SK-N-SH (cell line): Measurements from ENCODE around the gene MYO1E. TPM values are rescaled to one million over a fixed set of nuclear protein-coding genes. Genes with fewer than 3 reads are reported as not detected.

Experiments
- CTCF ChIA-PET: fragments of 300-600, 350-600 bp; formaldehyde crosslinking; extraction: SDS; loops from one replicate; lab custom pipeline; 2021; lab: Yijun Ruan, JAX
- POLR2A ChIA-PET: fragments of 350-600 bp; sonication (Branson Sonifier 250); formaldehyde crosslinking; extraction: SDS; loops from one replicate; lab custom pipeline; 2020; ENCODE audit warnings: antibody characterized with exemption, inconsistent platforms; lab: Yijun Ruan, JAX
- DNase-seq: peaks from one replicate; pipeline ENCODE4 v3.0.0; 2012
- H2AFZ ChIP-seq: fragments of 200-600 bp; sonication (generic); 2 replicates; pipeline ENCODE4 v1.8.1; 2016; ENCODE audit warnings: antibody characterized with exemption, mild to moderate bottlenecking, low read depth
- H3F3A ChIP-seq: fragments of 200-600 bp; sonication (generic); replicated peaks from 2 replicates; pipeline ENCODE3; 2016; ENCODE audit warnings: antibody characterized with exemption, mild to moderate bottlenecking; ENCODE audit not compliant: insufficient read depth
- H3K27ac ChIP-seq, 2 experiments: fragments of 200-500 bp in 1 of 2; fragments of 200-600 bp in 1 of 2; sonication (Bioruptor generic) in 1 of 2; sonication (generic), shearing (Covaris generic) in 1 of 2; 2 replicates each; pipeline versions ENCODE4 v1.5.1 to v1.6.1; 2014 to 2016; ENCODE audit warnings: low read depth in 2 of 2, inconsistent platforms in 1 of 2, low read length in 1 of 2, mild to moderate bottlenecking in 1 of 2, mixed read lengths in 1 of 2
- H3K27me3 ChIP-seq: fragments of 200-600 bp; sonication (generic), shearing (Covaris generic); 2 replicates; pipeline ENCODE4 v1.6.1; 2016; ENCODE audit warnings: mixed run types; ENCODE audit not compliant: insufficient read depth
- H3K36me3 ChIP-seq, 2 experiments: fragments of 200-500 bp in 1 of 2; fragments of 200-600 bp in 1 of 2; sonication (Bioruptor generic) in 1 of 2; sonication (generic) in 1 of 2; replicated peaks in 1 of 2; 2 replicates each; pipeline versions ENCODE3 to v1.5.1; 2014 to 2016; ENCODE audit warnings: low read length in 1 of 2, mild to moderate bottlenecking in 1 of 2; ENCODE audit not compliant: insufficient read depth in 2 of 2, control insufficient read depth in 1 of 2
- H3K4me1 ChIP-seq, 2 experiments: fragments of 200-500 bp in 1 of 2; fragments of 200-600 bp in 1 of 2; sonication (Bioruptor generic) in 1 of 2; sonication (generic), shearing (Covaris generic) in 1 of 2; 2 replicates each; pipeline versions ENCODE4 v1.5.1 to v1.6.1; 2014 to 2016; ENCODE audit warnings: low read depth in 1 of 2, low read length in 1 of 2, mixed run types in 1 of 2; ENCODE audit not compliant: insufficient read depth in 2 of 2, control insufficient read depth in 1 of 2
- H3K4me2 ChIP-seq: fragments of 200-600 bp; sonication (generic), shearing (Covaris generic); 2 replicates; pipeline ENCODE4 v1.6.1; 2017; ENCODE audit warnings: mixed run types
- H3K4me3 ChIP-seq, 2 experiments: fragments of 200-500 bp in 1 of 2; fragments of 200-600 bp in 1 of 2; sonication (Bioruptor generic) in 1 of 2; sonication (generic), shearing (Covaris generic) in 1 of 2; 2 replicates each; pipeline versions ENCODE4 v1.5.1 to v1.8.1; 2014 to 2016; ENCODE audit warnings: low read depth in 2 of 2, inconsistent platforms in 1 of 2, low read length in 1 of 2, mild to moderate bottlenecking in 1 of 2, mixed read lengths in 1 of 2, moderate library complexity in 1 of 2
- H3K79me2 ChIP-seq: fragments of 200-600 bp; sonication (generic); 2 replicates; pipeline ENCODE4 v1.8.1; 2017; ENCODE audit warnings: mild to moderate bottlenecking; ENCODE audit not compliant: insufficient read depth
- H3K9ac ChIP-seq: fragments of 200-600 bp; sonication (generic); 2 replicates; pipeline ENCODE4 v1.6.1; 2017; ENCODE audit warnings: mixed run types
- H3K9me2 ChIP-seq: fragments of 200-600 bp; sonication (generic); 2 replicates; pipeline ENCODE4 v1.6.1; 2017; ENCODE audit warnings: mixed run types
- H3K9me3 ChIP-seq: fragments of 200-600 bp; sonication (generic); 2 replicates; pipeline ENCODE4 v1.6.1; 2017; ENCODE audit warnings: mixed run types, mild to moderate bottlenecking, moderate library complexity
- H4K20me1 ChIP-seq: fragments of 200-600 bp; sonication (generic); 2 replicates; pipeline ENCODE4 v1.6.1; 2017; ENCODE audit warnings: mild to moderate bottlenecking, mixed run types; ENCODE audit not compliant: insufficient read depth
- CHD2 ChIP-seq: fragments of 150-350 bp; IDR thresholded peaks from 2 replicates; pipeline ENCODE4 v1.6.1; 2018; ENCODE audit warnings: low read length; ENCODE audit not compliant: partially characterized antibody
- EZH2phosphoT487 ChIP-seq: fragments of 200-600 bp; sonication (generic); IDR thresholded peaks from 2 replicates; pipeline ENCODE4 v1.6.1; 2017; ENCODE audit warnings: low read depth, mixed run types, mild to moderate bottlenecking, antibody characterized with exemption, moderate library complexity, borderline replicate concordance
- FOSL2 ChIP-seq: IDR thresholded peaks from 2 replicates; pipeline ENCODE4 v1.4.0; 2012; ENCODE audit warnings: low read depth, mild to moderate bottlenecking, moderate library complexity, borderline replicate concordance
- FOXJ3 ChIP-seq: sonication (generic); formaldehyde crosslinking; IDR thresholded peaks from 2 replicates; pipeline ENCODE4 v1.5.1; 2020; ENCODE audit warnings: mild to moderate bottlenecking, missing genetic modification reagents
- IRF3 ChIP-seq: fragments of 150-350 bp; IDR thresholded peaks from 2 replicates; pipeline ENCODE4 v1.6.1; 2016; ENCODE audit warnings: mild to moderate bottlenecking, low read depth, low read length
- MEF2A ChIP-seq: IDR thresholded peaks from 2 replicates; pipeline ENCODE4 v1.4.0; 2012; ENCODE audit warnings: low read depth, borderline replicate concordance
- PBX3 ChIP-seq: IDR thresholded peaks from 2 replicates; pipeline ENCODE4; 2012
- POLR2AphosphoS5 ChIP-seq: IDR thresholded peaks from 2 replicates; pipeline ENCODE4 v1.6.1; 2012; ENCODE audit warnings: low read depth, low read length
- RCOR1 ChIP-seq: fragments of 150-350 bp; IDR thresholded peaks from 2 replicates; pipeline ENCODE4 v1.6.1; 2017; ENCODE audit warnings: antibody characterized with exemption, low read length
- RFX5 ChIP-seq: IDR thresholded peaks from 2 replicates; pipeline ENCODE4 v1.6.1; 2012; ENCODE audit warnings: mild to moderate bottlenecking, improper control_type of control experiment, low read length
- RXRA ChIP-seq: IDR thresholded peaks from 2 replicates; pipeline ENCODE4 v1.4.0; 2012; ENCODE audit warnings: low read depth, mild to moderate bottlenecking, borderline replicate concordance
- SIN3A ChIP-seq: IDR thresholded peaks from 2 replicates; pipeline ENCODE4 v1.6.1; 2012; ENCODE audit warnings: low read depth, mild to moderate bottlenecking, low read length, moderate library complexity, borderline replicate concordance
- TAF1 ChIP-seq: IDR thresholded peaks from 2 replicates; pipeline ENCODE4 v1.6.1; 2012; ENCODE audit warnings: low read depth, mild to moderate bottlenecking, low read length, moderate library complexity, borderline replicate concordance
- TEAD4 ChIP-seq: IDR thresholded peaks from 2 replicates; pipeline ENCODE4 v1.4.0; 2012; ENCODE audit warnings: mild to moderate bottlenecking, borderline replicate concordance; ENCODE audit not compliant: insufficient read depth
- USF2 ChIP-seq: fragments of 150-350 bp; IDR thresholded peaks from 2 replicates; pipeline ENCODE4 v1.6.1; 2017; ENCODE audit warnings: antibody characterized with exemption, low read length, low read depth, borderline replicate concordance
- YY1 ChIP-seq: IDR thresholded peaks from 2 replicates; pipeline ENCODE4 v1.4.0; 2012; ENCODE audit warnings: low read depth, mild to moderate bottlenecking
- WGBS: methylation state at CpG from one replicate; pipeline ENCODE4 v1.1.6; 2017; ENCODE audit warnings: low lambda C conversion rate; 5-methylcytosine and 5-hydroxymethylcytosine counted together
- polyA plus RNA-seq, 3 experiments: library from polyadenylated mRNA; depleted of rRNA; stranded (reverse); fragments of >200 nt; gene quantifications; 2 replicates each; pipeline ENCODE4 v1.2.3, GENCODE V29; 2012

MYO1E gene
- polyA plus RNA-seq, 1 of the 3 experiments (the other 2 are of a cell fraction), result 9.7 TPM

- Histone ChIP-seq H3K4me1 (no peaks in the 10 kb centered on the region), H2AFZ (no peak overlapping the region), H3K36me3 (no peaks in the 10 kb centered on the region), H3K9me2 (no peaks in the 10 kb centered on the region), H3K4me2 (no peak overlapping the region), H3K27ac (no peak overlapping the region), H3K79me2 (no peaks in the 10 kb centered on the region), H4K20me1 (no peaks in the 10 kb centered on the region), H3F3A (no peaks in the 10 kb centered on the region), H3K4me3 (no peak overlapping the region), H3K27me3 (no peaks in the 10 kb centered on the region), H3K9ac (no peak overlapping the region), H3K9me3 (no peaks in the 10 kb centered on the region)
- no peak for DNase-seq
- CTCF ChIA-PET, result no interaction called here
- no peak for TF ChIP-seq IRF3
- TF ChIP-seq PBX3, result no peak
- TF ChIP-seq POLR2AphosphoS5, result no peak
- TF ChIP-seq CHD2, result no peak
- TF ChIP-seq YY1, result no peak
- TF ChIP-seq EZH2phosphoT487, result no peak
- no peak for TF ChIP-seq MEF2A
- TF ChIP-seq RFX5, result no peak
- TF ChIP-seq FOXJ3 (CRISPR knock-in tag), result no peak
- TF ChIP-seq USF2, result no peak
- TF ChIP-seq SIN3A, result no peak
- TF ChIP-seq FOSL2, result no peak
- WGBS, result 63% methylated on average over 3 of the region's 3 CpGs
- POLR2A ChIA-PET, result no interaction called here
Observed at GRCh38 chr15:59406446-59406845, 33.8 kb upstream of the MYO1E start.

- no peaks in the 10 kb centered on the region for H3F3A ChIP-seq
- WGBS, result 69% methylated on average over 7 of the region's 7 CpGs
- no peak for TF ChIP-seq MEF2A
- no peak for TF ChIP-seq RXRA
- TF ChIP-seq POLR2AphosphoS5, result no peak
- TF ChIP-seq TEAD4, result no peak
- TF ChIP-seq TAF1, result no peak
- no peak for TF ChIP-seq RFX5
- TF ChIP-seq RCOR1, result no peak
- TF ChIP-seq, all 33 proteins: peak for 0
- Histone ChIP-seq H3K27me3 (no peaks in the 10 kb centered on the region), H3K79me2 (no peaks in the 10 kb centered on the region), H3K9ac (no peak overlapping the region), H3K4me1 (no peaks in the 10 kb centered on the region), H2AFZ (no peak overlapping the region), H3K4me2 (no peak overlapping the region), H3K9me3 (no peaks in the 10 kb centered on the region), H3K27ac (no peak overlapping the region), H3K36me3 (no peaks in the 10 kb centered on the region), H3K4me3 (no peak overlapping the region), H4K20me1 (no peaks in the 10 kb centered on the region), H3K9me2 (no peaks in the 10 kb centered on the region)
- ChIA-PET CTCF (no interaction called here), POLR2A (no interaction called here)
- no peak for DNase-seq
Observed at GRCh38 chr15:59405079-59405478, 32.4 kb upstream of the MYO1E start.
